Tibial artery (tissue), 4 donors: Measurements from ENCODE around the gene SEPTIN8.

Source experiments
- DNase-seq, 2 donors: peaks; one replicate each; pipeline ENCODE4 v3.0.0-alpha.2; 2019
- H3K27ac ChIP-seq, 2 donors: fragments of 200-600 bp; sonication (generic) in 1 of 2; 1 replicate in 1 of 2; 2 replicates in 1 of 2; pipeline ENCODE4 v1.5.1; 2018 to 2019; ENCODE audit warnings: mild to moderate bottlenecking in 1 of 2
- H3K27me3 ChIP-seq, 2 donors: fragments of 200-600 bp; sonication (generic) in 1 of 2; one replicate each; pipeline versions ENCODE4 v1.5.1 to v1.6.0; 2016 to 2019
- H3K36me3 ChIP-seq, 3 donors: fragments of 200-600 bp; sonication (generic) in 2 of 3; one replicate each; pipeline ENCODE4 v1.5.1; 2016 to 2019; ENCODE audit warnings: mild to moderate bottlenecking in 2 of 3
- H3K4me1 ChIP-seq, 4 donors: fragments of 200-600 bp; sonication (generic) in 2 of 4; 1 replicate in 3 of 4; 2 replicates in 1 of 4; pipeline ENCODE4 v1.5.1; 2016 to 2019
- H3K4me3 ChIP-seq, 2 donors: fragments of 200-600 bp; sonication (generic) in 1 of 2; 1 replicate in 1 of 2; 2 replicates in 1 of 2; pipeline ENCODE4 v1.5.1; 2018 to 2019; ENCODE audit warnings: mild to moderate bottlenecking in 2 of 2
- H3K9me3 ChIP-seq, 3 donors: fragments of 200-600 bp; sonication (generic) in 1 of 3; one replicate each; pipeline ENCODE4 v1.5.1; 2016 to 2019
- CTCF ChIP-seq, 2 experiments: fragments of 200-600 bp in 1 of 2; fragments of 450-650 bp in 1 of 2; IDR thresholded peaks; one replicate each; pipeline ENCODE4 v1.5.1; 2017 to 2019; ENCODE audit warnings: antibody characterized with exemption in 2 of 2, mild to moderate bottlenecking in 1 of 2, moderate library complexity in 1 of 2
- intact Hi-C: fragments of 100-400 bp; cut with DNase I; formaldehyde crosslinking; loops from one replicate; pipeline ENCODE4 v1.15.0; 2023; ENCODE audit warnings: low total_unique reads

SEPTIN8 gene

GRCh38 chr5:132815454-132815853 is 38.4 kb upstream of the SEPTIN8 start:
- H3K27me3 ChIP-seq: peaks cover 0 to 37% of the 10 kb centered on the region in 2 donors
- H3K4me3 ChIP-seq: no peak overlapping the region
- H3K9me3 ChIP-seq: no peaks in the 10 kb centered on the region
- intact Hi-C loops: loop anchor here (5.0 to 10.0 kb wide), 2 partner anchors 63 to 161 kb away; partner anchors contain the start of gene IL13
- no peak overlapping the region for H3K27ac ChIP-seq
- DNase-seq: no peak
- peaks cover 0 to 29% (median 20%) of the 10 kb centered on the region in 4 donors for H3K4me1 ChIP-seq
- no peaks in the 10 kb centered on the region for H3K36me3 ChIP-seq
- TF ChIP-seq CTCF (IDR thresholded peaks at IDR 0.05): no peak

- no peaks in the 10 kb centered on the region for H3K36me3 ChIP-seq
- no peak overlapping the region for H3K27ac ChIP-seq
- H3K9me3 ChIP-seq: no peaks in the 10 kb centered on the region
- DNase-seq: peak in 1 of 2 donors; percentile 52
- peak overlapping the region; percentile 35 to 51 for H3K4me3 ChIP-seq
- intact Hi-C loops: loop anchor here (5.0 to 10.0 kb wide), 2 partner anchors 62 to 160 kb away; partner anchors contain the start of gene IL13
- no peak for TF ChIP-seq CTCF (IDR thresholded peaks at IDR 0.05)
- peaks cover 0 to 42% of the 10 kb centered on the region in 2 donors for H3K27me3 ChIP-seq
- H3K4me1 ChIP-seq: peaks cover 0 to 21% (median 16%) of the 10 kb centered on the region in 4 donors
These were observed 37.7 kb upstream of the SEPTIN8 start for GRCh38 chr5:132814503-132815294.

- Histone ChIP-seq H3K4me3 (peak overlapping the region; percentile 35 to 51), H3K27me3 (peaks cover 0 to 42% of the 10 kb centered on the region in 2 donors), H3K36me3 (no peaks in the 10 kb centered on the region), H3K4me1 (peaks cover 0 to 18% (median 16%) of the 10 kb centered on the region in 4 donors), H3K27ac (no peak overlapping the region), H3K9me3 (no peaks in the 10 kb centered on the region)
- intact Hi-C loops: loop anchor here (10.0 kb wide), 1 partner anchor 159 kb away; the partner anchor contains the start of gene IL13
- peak in 1 of 2 donors; percentile 68 for DNase-seq
- no peak for TF ChIP-seq CTCF (IDR thresholded peaks at IDR 0.05)
These were observed 36.8 kb upstream of the SEPTIN8 start for GRCh38 chr5:132813599-132814502.

GRCh38 chr5:132812781-132813598 is 36.0 kb upstream of the SEPTIN8 start, which contains the start of gene SOWAHA:
SOWAHA (plus strand) TSS chr5:132813302; CDS start chr5:132813622, 320 bp downstream.
- H3K27ac ChIP-seq: no peak within 1 kb of the TSS
- no peaks in the 10 kb centered on the region for H3K9me3 ChIP-seq
- intact Hi-C loops: loop anchor here (10.0 kb wide), 1 partner anchor 158 kb away; the partner anchor contains the start of gene IL13
- peaks cover 0 to 18% (median 16%) of the 10 kb centered on the region in 4 donors for H3K4me1 ChIP-seq
- peaks cover 0 to 42% of the 10 kb centered on the region in 2 donors for H3K27me3 ChIP-seq
- H3K36me3 ChIP-seq: no peaks in the 10 kb centered on the region
- TF ChIP-seq CTCF (IDR thresholded peaks at IDR 0.05): no peak
- H3K4me3 ChIP-seq: peak within 1 kb of the TSS; percentile 35 to 51
- peak in 1 of 2 donors; percentile 48 for DNase-seq
